Testis (tissue), 2 donors: ENCODE results near the gene ERBIN.

ENCODE experiments used
- POLR2A ChIP-seq: fragments of 450-650 bp; IDR thresholded peaks from one replicate; pipeline ENCODE4 v1.6.1; 2017; ENCODE audit warnings: antibody characterized with exemption, mild to moderate bottlenecking, moderate library complexity
- TF ChIP-seq, protein P1 (sequence below), 3 experiments: fragments of 450-650 bp in 2 of 3; fragments of 200-600 bp in 1 of 3; sonication (generic) in 1 of 3; IDR thresholded peaks; one replicate each; pipeline ENCODE4 v1.5.1; 2016 to 2019; ENCODE audit warnings: antibody characterized with exemption in 3 of 3, mild to moderate bottlenecking in 2 of 3, moderate library complexity in 1 of 3

DNA sequence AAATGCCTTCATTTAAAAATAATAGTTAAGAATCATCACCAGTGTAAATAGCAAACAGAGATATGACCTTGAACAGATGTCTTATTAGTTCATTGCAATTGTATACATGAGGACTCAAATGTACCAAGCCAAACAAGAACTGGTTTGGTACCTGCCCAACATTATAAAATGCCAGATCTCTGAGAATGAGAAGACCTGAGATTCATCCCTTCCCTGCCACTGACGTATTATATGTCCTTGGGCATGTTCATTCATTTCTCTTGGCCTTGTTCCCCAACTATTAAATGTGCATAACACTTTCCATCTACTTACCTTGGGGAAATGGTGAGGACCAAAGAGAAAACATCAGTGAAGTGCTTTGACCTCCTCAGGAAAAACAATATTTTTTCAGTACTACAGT lies 33.6 kb upstream of the ERBIN start:
- TF ChIP-seq, protein P1, sequence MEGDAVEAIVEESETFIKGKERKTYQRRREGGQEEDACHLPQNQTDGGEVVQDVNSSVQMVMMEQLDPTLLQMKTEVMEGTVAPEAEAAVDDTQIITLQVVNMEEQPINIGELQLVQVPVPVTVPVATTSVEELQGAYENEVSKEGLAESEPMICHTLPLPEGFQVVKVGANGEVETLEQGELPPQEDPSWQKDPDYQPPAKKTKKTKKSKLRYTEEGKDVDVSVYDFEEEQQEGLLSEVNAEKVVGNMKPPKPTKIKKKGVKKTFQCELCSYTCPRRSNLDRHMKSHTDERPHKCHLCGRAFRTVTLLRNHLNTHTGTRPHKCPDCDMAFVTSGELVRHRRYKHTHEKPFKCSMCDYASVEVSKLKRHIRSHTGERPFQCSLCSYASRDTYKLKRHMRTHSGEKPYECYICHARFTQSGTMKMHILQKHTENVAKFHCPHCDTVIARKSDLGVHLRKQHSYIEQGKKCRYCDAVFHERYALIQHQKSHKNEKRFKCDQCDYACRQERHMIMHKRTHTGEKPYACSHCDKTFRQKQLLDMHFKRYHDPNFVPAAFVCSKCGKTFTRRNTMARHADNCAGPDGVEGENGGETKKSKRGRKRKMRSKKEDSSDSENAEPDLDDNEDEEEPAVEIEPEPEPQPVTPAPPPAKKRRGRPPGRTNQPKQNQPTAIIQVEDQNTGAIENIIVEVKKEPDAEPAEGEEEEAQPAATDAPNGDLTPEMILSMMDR (IDR thresholded peaks at IDR 0.05) = no peak
- TF ChIP-seq POLR2A = no peak
